CD4-positive, alpha-beta T cell (primary cell): ENCODE data around the gene ORC2. TPM values are rescaled to one million over a fixed set of nuclear protein-coding genes. Genes with fewer than 3 reads are reported as not detected.
"Not testable (repeated sequence)": the region's sequence is repeated elsewhere in the genome, so short reads cannot be mapped to it uniquely, and the experiment has no call there.

Experiments
- ATAC-seq: fragments of 200-7000 bp; cut with Tn5 transposase; one replicate; pipeline ENCODE4 v1.10.0; 2022; ENCODE audit warnings: mild to moderate bottlenecking; ENCODE audit not compliant: poor library complexity
- CTCF ChIA-PET: fragments of 350-600 bp; sonication (Branson Sonifier 250); formaldehyde crosslinking; loops from one replicate; lab custom pipeline; 2021; ENCODE audit warnings: antibody characterized with exemption, inconsistent platforms; lab: Charles Lee
- POLR2A ChIA-PET: fragments of 350-600 bp; sonication (Branson Sonifier 250); formaldehyde crosslinking; loops from one replicate; lab custom pipeline; 2021; ENCODE audit warnings: antibody characterized with exemption, inconsistent platforms; lab: Charles Lee
- DNase-seq, 14 experiments: peaks; one replicate each; pipeline ENCODE4 v3.0.0-alpha.2; 2013 to 2020; ENCODE audit warnings: mixed read lengths in 2 of 14
- H3K27ac ChIP-seq, 2 donors: one replicate each; pipeline versions ENCODE4 v1.5.1 to v1.7.0; 2013; ENCODE audit warnings: low read length in 2 of 2, low read depth in 1 of 2, mild to moderate bottlenecking in 1 of 2
- H3K27me3 ChIP-seq, 2 experiments: 1 replicate in 1 of 2; 2 replicates in 1 of 2; pipeline versions ENCODE4 v1.6.1 to v1.7.0; 2013; ENCODE audit warnings: low read length in 2 of 2, control low read depth in 1 of 2, mild to moderate bottlenecking in 1 of 2, moderate library complexity in 1 of 2; ENCODE audit not compliant: insufficient read depth in 2 of 2, control insufficient read depth in 1 of 2
- H3K36me3 ChIP-seq: one replicate; pipeline ENCODE4 v1.6.1; 2013; ENCODE audit warnings: low read length, control low read depth; ENCODE audit not compliant: insufficient read depth
- H3K4me1 ChIP-seq: one replicate; pipeline ENCODE4 v1.6.1; 2013; ENCODE audit warnings: low read length, control low read depth; ENCODE audit not compliant: insufficient read depth
- H3K4me3 ChIP-seq: one replicate; pipeline ENCODE4 v1.5.1; 2013; ENCODE audit warnings: mild to moderate bottlenecking, low read length, moderate library complexity
- H3K9me3 ChIP-seq, 2 experiments: 1 replicate in 1 of 2; 2 replicates in 1 of 2; pipeline versions ENCODE4 v1.6.1 to v1.7.0; 2013; ENCODE audit warnings: low read length in 2 of 2, mild to moderate bottlenecking in 2 of 2, control low read depth in 1 of 2, moderate library complexity in 1 of 2; ENCODE audit not compliant: control insufficient read depth in 1 of 2, insufficient read depth in 1 of 2
- H3K27ac Mint-ChIP-seq: one replicate; pipeline ENCODE4 v1.8.0; 2020; ENCODE audit warnings: mixed read lengths
- H3K27me3 Mint-ChIP-seq: one replicate; pipeline ENCODE4 v1.8.0; 2021; ENCODE audit warnings: mixed read lengths
- H3K36me3 Mint-ChIP-seq: one replicate; pipeline ENCODE4 v1.8.0; 2021; ENCODE audit warnings: low read depth, mixed read lengths
- H3K4me1 Mint-ChIP-seq: one replicate; pipeline ENCODE4 v1.8.0; 2021; ENCODE audit warnings: low read depth, mixed read lengths
- H3K4me3 Mint-ChIP-seq: one replicate; pipeline ENCODE4 v1.8.0; 2020; ENCODE audit warnings: mild to moderate bottlenecking, mixed read lengths
- H3K9me3 Mint-ChIP-seq: one replicate; pipeline ENCODE4 v1.8.0; 2020; ENCODE audit warnings: mixed read lengths
- intact Hi-C, 2 experiments: fragments of 100-400 bp; cut with DNase I in 1 of 2; cut with micrococcal nuclease in 1 of 2; formaldehyde crosslinking; loops; one replicate each; pipeline versions ENCODE4 v1.15.1 to v1.9.0; 2023 to 2025; cut with DNase I, micrococcal nuclease
- total RNA-seq, 174 experiments: library from RNA in 2 of 174; stranded (reverse) in 2 of 174; gene quantifications; one replicate each; pipeline ENCODE4 v1.2.3 and lab custom pipeline; 2021 to 2026
- TF ChIP-seq, protein P1 (sequence below): fragments of 200-600 bp; IDR thresholded peaks from one replicate; pipeline ENCODE4 v1.8.0; 2022; ENCODE audit warnings: antibody characterized with exemption, mild to moderate bottlenecking

ORC2 gene
- total RNA-seq, 2 experiments from 2014 or later = 25.0 to 26.6 TPM

DNA sequence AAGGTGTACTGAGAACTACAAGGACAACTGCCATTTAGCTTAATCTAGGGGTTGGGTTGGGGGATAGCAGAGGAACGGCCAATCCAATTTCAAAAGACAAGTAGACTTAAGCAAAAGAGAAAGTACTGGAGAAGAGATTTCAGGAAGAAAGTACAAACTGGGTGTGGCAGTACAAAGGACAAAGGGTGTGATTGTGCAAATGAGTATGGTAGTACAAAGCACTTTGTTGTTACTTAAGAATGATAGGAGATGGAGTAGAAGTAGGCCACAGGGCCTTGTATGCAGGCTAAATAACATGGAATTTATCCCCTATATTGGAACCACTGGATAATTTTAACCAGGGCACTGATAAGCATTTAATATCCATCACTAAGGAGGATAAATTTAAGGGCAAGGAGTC, 4.7 kb upstream of the ORC2 start:
- intact Hi-C loops = loop anchor here (10.0 kb wide), 2 partner anchors 253 to 443 kb away; partner anchors contain the start of gene SGO2 (in 1 of the 2)
- Histone ChIP-seq H3K27me3 (no peaks in the 10 kb centered on the region), H3K4me1 (peaks cover 7% of the 10 kb centered on the region), H3K36me3 (no peaks in the 10 kb centered on the region), H3K9me3 (no peaks in the 10 kb centered on the region), H3K27ac (no peak overlapping the region), H3K4me3 (no peak overlapping the region)
- Mint-ChIP-seq H3K4me3 (peak overlapping the region; percentile 5), H3K9me3 (no peaks in the 10 kb centered on the region), H3K4me1 (peaks cover 44% of the 10 kb centered on the region), H3K27ac (peak overlapping the region; percentile 26), H3K36me3 (peaks cover 7% of the 10 kb centered on the region), H3K27me3 (no peaks in the 10 kb centered on the region)
- DNase-seq (no peak), ATAC-seq (no peak)
- CTCF ChIA-PET = interaction anchor here (1.6 kb wide), 1 partner anchor 9 kb away, joined by 3 read pairs; no protein-coding TSS in a partner anchor
- TF ChIP-seq, protein P1, sequence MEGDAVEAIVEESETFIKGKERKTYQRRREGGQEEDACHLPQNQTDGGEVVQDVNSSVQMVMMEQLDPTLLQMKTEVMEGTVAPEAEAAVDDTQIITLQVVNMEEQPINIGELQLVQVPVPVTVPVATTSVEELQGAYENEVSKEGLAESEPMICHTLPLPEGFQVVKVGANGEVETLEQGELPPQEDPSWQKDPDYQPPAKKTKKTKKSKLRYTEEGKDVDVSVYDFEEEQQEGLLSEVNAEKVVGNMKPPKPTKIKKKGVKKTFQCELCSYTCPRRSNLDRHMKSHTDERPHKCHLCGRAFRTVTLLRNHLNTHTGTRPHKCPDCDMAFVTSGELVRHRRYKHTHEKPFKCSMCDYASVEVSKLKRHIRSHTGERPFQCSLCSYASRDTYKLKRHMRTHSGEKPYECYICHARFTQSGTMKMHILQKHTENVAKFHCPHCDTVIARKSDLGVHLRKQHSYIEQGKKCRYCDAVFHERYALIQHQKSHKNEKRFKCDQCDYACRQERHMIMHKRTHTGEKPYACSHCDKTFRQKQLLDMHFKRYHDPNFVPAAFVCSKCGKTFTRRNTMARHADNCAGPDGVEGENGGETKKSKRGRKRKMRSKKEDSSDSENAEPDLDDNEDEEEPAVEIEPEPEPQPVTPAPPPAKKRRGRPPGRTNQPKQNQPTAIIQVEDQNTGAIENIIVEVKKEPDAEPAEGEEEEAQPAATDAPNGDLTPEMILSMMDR = no peak
- POLR2A ChIA-PET = no interaction called here

DNA sequence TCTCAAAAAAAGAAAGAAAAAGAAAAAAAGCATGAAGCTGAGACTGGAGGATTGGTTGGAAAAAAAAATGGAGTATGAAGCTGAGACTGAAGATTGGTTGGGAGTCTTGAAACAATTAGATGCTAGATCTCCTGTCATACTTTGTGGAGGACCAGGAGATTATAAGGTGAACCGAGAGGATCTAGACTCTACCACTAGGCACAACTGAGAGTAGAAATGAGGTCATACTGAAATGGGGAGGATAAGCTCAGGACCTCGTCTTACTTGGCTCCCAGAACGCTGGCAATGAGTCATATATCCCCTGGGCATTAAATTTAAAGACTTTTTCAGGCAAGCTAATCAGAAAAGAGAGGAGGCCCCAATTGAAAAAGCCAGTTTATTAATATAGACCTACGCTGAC, 3.3 kb upstream of the ORC2 start:
- no peaks in the 10 kb centered on the region for H3K9me3 Mint-ChIP-seq

DNA sequence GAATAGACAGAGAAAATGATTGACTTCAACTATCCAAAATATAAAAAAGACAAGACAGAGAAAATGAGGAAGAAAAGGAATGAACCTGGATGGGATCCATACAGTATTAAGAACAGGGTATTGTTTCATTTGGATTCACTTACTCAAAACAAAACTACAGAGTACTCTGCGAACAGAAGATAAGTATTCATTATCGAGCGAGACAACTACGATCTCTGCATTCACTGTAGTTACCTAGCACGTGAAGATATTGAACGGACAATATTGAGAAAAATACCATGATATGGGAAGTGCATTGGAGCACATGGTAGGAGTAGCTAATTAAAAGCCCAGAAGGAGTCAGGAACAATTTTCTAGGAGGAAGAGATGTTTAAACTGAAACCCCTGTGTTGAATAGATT, 1.0 kb upstream of the ORC2 start:
- ChIA-PET POLR2A (interaction anchor here (0.6 to 5.2 kb wide), 11 partner anchors 12 to 270 kb away, joined by 3 to 56 read pairs (median 12); partner anchors contain the start of genes BZW1, CFLAR, CLK1 and HYCC2), CTCF (interaction anchor here (1.4 to 3.6 kb wide), 5 partner anchors 10 to 268 kb away, joined by 4 to 25 read pairs (median 8); partner anchors contain the start of gene NIF3L1)
- Histone ChIP-seq H3K27ac (no peak overlapping the region), H3K27me3 (no peaks in the 10 kb centered on the region), H3K36me3 (peaks cover 2% of the 10 kb centered on the region), H3K4me3 (peak overlapping the region; percentile 98), H3K9me3 (no peaks in the 10 kb centered on the region), H3K4me1 (peaks cover 28% of the 10 kb centered on the region)
- H3K27ac Mint-ChIP-seq = peak overlapping the region; percentile 100
- H3K4me3 Mint-ChIP-seq = peak overlapping the region; percentile 99
- peaks cover 73% of the 10 kb centered on the region for H3K4me1 Mint-ChIP-seq
- TF ChIP-seq, protein P1 = no peak
- DNase-seq (no peak), ATAC-seq (no peak)
- H3K27me3 Mint-ChIP-seq = no peaks in the 10 kb centered on the region
- H3K36me3 Mint-ChIP-seq = peaks cover 15% of the 10 kb centered on the region
- intact Hi-C loops = loop anchor here (5.0 to 10.0 kb wide), 6 partner anchors 102 to 440 kb away; partner anchors contain the start of genes BZW1 (in 1 of the 2), CLK1 (in 1 of the 2) and SGO2 (in 1 of the 2)
- no peaks in the 10 kb centered on the region for H3K9me3 Mint-ChIP-seq

More for the DNA sequence above, 3.3 kb upstream of the ORC2 start:
- H3K36me3 ChIP-seq = no peaks in the 10 kb centered on the region
- TF ChIP-seq, protein P1 = no peak
- Mint-ChIP-seq H3K27me3 (no peaks in the 10 kb centered on the region), H3K4me1 (peaks cover 58% of the 10 kb centered on the region), H3K27ac (no peak overlapping the region), H3K36me3 (peaks cover 15% of the 10 kb centered on the region), H3K4me3 (no peak overlapping the region)
- no peaks in the 10 kb centered on the region for H3K27me3 ChIP-seq
- H3K27ac ChIP-seq = no peak overlapping the region
- DNase-seq = no peak
- ATAC-seq = no peak
- POLR2A ChIA-PET = interaction anchor here (1.0 to 1.2 kb wide), 2 partner anchors 149 to 192 kb away, joined by 3 read pairs; partner anchors contain the start of gene CFLAR
- no peaks in the 10 kb centered on the region for H3K9me3 ChIP-seq
- CTCF ChIA-PET = interaction anchor here (1.5 to 1.6 kb wide), 2 partner anchors 102 to 192 kb away, joined by 4 read pairs; no protein-coding TSS in a partner anchor
- H3K4me1 ChIP-seq = peaks cover 13% of the 10 kb centered on the region
- intact Hi-C loops = loop anchor here (10.0 kb wide), 2 partner anchors 252 to 442 kb away; partner anchors contain the start of gene SGO2 (in 1 of the 2)
- no peak overlapping the region for H3K4me3 ChIP-seq

DNA sequence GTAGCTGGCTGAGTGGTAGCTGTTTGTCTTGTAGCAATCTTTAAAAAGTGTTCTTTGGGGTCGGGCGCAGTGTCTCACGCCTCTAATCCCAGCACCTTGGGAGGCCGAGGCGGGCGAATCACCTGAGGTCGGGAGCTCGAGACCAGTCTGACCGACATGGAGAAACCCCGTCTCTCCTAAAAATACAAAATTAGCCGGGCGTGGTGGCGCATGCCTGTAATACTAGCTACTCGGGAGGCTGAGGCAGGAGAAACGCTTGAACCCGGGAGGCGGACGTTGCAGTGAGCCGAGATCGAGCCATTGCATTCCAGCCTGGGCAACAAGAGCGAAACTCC, 425 bp upstream of the ORC2 start:
- Histone ChIP-seq H3K4me3 (peak overlapping the region; percentile 98), H3K27ac (peak overlapping the region; percentile 89 to 92), H3K4me1 (peaks cover 27% of the 10 kb centered on the region)
- intact Hi-C loops = loop anchor here (1.0 to 10.0 kb wide), 10 partner anchors 102 to 439 kb away; partner anchors contain the start of genes BZW1 (in 1 of the 2), CASP10 (in 1 of the 2), CLK1 (in 1 of the 2) and SGO2 (in 1 of the 2)
- Mint-ChIP-seq H3K27ac (peak overlapping the region; percentile 100), H3K4me3 (peak overlapping the region; percentile 99), H3K36me3 (peaks cover 20% of the 10 kb centered on the region), H3K4me1 (peaks cover 74% of the 10 kb centered on the region)
- not testable (repeated sequence) for H3K27me3 Mint-ChIP-seq, H3K9me3 ChIP-seq, H3K27me3 ChIP-seq, H3K36me3 ChIP-seq, H3K9me3 Mint-ChIP-seq, DNase-seq, ATAC-seq
- CTCF ChIA-PET = interaction anchor here (0.6 to 3.6 kb wide), 21 partner anchors 8 to 487 kb away, joined by 3 to 30 read pairs (median 6); partner anchors contain the start of genes CASP10, HYCC2, NDUFB3 and NIF3L1
- POLR2A ChIA-PET = interaction anchor here (0.6 to 5.2 kb wide), 23 partner anchors 8 to 296 kb away, joined by 3 to 56 read pairs (median 6); partner anchors contain the start of genes BZW1, CASP8, CFLAR and CLK1
